ENCODE results near the gene PCBP4.
A peak's percentile ranks its signal among the peaks of the same experiment; 100 is the strongest.
"Not testable (repeated sequence)": the region's sequence is repeated elsewhere in the genome, so short reads cannot be mapped to it uniquely, and the experiment has no call there.

Gene PCBP4

DNA sequence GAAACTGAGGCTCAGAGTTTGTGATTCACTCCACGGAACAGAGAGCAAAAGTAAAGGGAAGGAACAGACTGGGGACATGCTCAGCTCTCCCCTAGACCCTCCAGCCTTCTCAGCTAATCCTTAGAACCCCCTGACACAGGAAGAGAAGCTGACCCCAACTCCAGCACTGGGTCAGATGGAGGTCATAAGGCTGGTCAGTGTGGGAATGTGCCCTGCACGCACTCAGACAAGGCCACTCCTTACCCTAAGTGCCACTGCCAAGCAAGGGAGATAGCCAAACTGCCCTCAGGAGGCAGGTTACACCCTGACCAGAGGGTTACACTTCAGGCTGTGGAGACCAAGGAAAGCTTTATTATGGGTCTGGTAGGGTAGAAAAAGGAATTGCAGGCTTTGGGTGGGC lies 27.3 kb upstream of the PCBP4 start:
- DNase-seq (ENCODE audit: low read depth in 4 of 4, low spot score in 1 of 4) = no peak

DNA sequence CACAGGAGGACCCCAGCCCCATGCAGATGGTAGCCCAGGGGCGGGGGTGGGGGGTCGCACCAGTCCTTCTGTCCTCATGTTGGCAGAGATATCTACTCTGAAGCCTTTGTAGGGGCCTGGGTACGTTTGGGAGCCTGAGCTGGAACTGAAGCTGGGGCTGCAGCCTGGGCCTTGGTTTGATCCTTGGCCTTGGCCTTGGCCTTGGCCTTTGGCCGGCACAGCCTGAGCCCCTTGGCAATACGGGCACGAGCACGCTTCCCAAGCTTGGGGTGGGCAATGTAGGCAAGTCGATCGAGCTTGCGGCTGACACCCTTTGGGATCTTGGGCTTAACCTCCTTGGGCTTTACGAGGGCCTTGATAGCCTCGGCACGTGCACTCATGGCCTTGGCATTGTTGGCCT lies 26.4 kb upstream of the PCBP4 start:
- DNase-seq (ENCODE audit: low read depth in 4 of 4, low spot score in 1 of 4) = not testable (repeated sequence)

DNA sequence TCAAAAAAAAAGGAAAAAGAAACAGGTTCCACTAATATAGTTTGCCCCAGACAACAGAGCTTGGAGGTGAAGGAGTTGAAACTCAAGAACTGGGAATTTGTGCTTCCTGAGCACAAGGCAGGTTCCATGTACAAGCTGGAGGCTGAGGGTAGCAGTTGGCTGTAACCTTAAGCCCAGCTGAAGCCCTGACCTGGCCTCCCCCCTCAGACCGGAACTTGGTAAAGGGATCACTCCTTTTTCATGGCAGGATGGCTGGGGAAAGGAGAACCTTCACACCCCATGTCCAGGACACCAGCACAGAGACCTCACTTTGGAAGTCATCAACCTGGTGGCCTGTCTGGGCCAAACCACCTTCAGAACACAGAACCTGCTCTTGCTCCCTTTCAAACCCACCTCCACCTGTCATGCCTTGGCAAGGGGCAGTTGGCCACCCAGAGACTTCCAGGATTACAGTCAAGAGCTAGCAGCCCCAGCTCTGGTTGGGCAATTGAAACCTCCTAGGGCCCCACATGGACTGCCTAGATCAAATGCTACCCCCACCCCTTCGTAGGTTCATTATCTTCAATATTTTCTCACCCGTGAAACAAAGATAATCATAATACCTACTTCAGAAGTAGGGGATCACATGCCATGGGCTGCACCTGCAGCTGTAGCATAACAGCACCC lies 24.9 kb upstream of the PCBP4 start:
- DNase-seq (ENCODE audit: low read depth in 4 of 4, low spot score in 1 of 4) = no peak

DNA sequence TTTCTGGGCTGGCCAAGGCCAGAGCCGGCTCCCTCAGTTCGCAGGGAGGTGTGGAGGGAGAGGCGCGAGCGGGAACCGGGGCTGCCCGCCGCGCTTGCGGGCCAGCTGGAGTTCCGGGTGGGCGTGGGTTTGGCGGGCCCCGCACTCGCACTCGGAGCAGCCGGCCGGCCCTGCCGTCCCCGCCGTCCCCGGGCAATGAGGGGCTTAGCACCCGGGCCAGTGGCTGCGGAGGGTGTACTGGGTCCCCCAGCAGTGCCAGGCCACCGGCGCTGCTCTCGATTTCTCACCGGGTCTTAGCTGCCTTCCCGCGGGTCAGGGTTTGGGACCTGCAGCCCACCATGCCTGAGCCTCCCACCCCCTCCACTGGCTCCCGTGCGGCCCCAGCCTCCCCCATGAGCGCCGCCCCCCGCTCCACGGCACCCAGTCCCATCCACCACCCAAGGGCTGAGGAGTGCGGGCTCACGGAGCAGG lies 23.3 kb upstream of the PCBP4 start:
- DNase-seq (ENCODE audit: low read depth in 4 of 4, low spot score in 1 of 4) = not testable (repeated sequence)

DNA sequence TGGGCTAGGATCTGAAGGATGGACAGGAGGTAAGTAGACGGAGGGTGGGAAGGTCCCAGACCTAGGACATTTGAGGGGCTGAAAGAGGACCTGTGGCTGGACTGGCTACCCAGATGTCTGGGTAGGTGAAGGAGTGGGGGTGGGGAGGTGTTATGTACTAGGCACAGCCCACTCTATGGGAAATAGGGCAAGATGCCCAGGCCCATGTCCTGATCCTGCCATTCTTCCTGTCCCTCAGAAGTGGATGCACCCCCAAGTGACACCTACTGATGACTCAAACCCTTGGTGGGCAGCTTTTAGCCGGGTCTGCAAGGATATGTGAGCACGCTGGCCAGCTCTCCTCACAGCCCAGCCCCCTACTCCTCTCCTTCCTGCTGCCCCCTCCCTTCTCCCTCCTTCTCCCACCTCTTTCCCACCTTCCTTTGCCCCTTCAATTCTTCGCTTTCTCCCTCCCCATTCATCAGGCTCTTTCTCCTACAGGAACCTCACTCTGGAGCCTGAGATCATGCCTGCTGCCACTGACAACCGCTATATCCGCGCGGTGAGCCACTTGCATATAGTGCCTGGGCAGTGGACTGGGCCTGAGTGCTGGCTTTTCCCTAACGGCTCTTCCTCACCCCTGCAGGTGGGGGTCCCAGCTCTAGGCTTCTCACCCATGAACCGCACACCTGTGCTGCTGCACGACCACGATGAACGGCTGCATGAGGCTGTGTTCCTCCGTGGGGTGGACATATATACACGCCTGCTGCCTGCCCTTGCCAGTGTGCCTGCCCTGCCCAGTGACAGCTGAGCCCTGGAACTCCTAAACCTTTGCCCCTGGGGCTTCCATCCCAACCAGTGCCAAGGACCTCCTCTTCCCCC lies 21.3 kb upstream of the PCBP4 start:
- DNase-seq (ENCODE audit: low read depth in 4 of 4, low spot score in 1 of 4) = no peak

DNA sequence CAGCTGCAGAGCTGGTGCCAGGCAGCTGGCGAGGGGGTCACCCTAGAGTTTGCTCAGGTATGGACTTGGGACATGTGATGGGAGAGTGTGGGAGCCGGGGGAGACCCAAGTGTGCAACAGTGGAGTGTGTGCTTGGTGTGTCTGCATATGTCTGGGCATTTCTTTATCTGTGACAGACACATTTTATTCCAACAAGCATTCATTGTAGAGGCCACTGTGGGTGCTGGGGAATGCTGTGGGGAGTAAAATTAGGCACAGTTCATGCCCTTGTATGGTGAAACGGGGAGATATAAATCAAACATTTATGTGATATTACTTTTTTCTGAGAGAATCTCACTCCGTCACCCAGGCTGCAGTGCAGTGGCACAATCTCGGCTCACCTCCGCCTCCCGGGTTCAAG lies 20.3 kb upstream of the PCBP4 start:
- DNase-seq (ENCODE audit: low read depth in 4 of 4, low spot score in 1 of 4) = no peak

DNA sequence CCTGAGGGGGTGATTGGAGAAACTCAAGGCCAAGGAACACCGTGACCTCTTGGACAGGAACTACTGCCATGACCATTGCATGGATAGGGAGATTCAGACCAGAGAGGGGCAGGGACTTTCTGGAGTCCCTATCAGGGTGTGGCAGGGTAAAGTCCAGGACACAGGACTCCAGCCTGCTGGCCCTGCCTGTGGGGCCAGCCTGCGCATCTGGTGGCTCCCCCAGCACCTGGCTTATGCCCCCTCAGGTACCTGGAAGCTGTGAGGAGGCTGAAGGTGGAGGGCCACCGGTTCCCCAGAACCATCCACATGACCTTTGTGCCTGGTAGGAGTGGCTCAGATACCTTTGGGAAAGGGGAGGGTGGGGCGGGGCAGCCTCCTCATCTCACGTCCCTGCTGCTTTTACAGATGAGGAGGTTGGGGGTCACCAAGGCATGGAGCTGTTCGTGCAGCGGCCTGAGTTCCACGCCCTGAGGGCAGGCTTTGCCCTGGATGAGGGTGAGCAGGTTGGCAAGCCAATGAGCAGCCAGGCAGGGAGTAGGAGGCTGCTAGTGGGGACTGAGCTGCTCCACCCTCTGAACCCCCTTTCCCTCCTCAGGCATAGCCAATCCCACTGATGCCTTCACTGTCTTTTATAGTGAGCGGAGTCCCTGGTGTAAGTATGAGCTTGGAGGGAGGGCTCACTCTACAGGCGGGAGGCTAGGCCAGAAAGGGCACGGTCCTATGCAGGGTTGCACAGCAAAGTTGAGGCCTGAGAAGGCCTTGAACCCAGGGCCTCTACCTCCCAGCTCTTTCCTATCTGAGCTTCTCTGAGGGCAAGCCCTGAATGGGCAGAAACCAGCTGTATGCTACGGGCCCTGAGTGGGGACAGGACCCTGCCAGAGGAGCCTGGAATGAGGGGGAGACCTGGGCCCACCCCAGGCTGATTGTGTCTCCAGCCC lies 19.0 kb upstream of the PCBP4 start:
- DNase-seq (ENCODE audit: low read depth in 4 of 4, low spot score in 1 of 4) = no peak

DNA sequence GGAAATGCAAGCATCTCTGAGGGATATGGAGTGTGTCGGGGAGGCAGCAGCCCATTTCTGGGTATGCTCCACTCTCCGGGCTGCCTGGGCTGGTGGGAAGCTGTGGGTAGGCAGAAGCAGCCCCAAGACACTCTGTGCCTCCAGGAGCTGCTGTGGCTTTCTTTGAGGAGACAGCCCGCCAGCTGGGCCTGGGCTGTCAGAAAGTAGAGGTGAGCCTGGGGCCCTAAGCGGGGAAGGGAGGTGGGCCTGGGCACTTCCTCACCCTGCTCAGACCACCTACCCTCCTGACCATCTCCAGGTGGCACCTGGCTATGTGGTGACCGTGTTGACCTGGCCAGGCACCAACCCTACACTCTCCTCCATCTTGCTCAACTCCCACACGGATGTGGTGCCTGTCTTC lies 17.8 kb upstream of the PCBP4 start:
- no peak for DNase-seq (ENCODE audit: low read depth in 4 of 4, low spot score in 1 of 4)

DNA sequence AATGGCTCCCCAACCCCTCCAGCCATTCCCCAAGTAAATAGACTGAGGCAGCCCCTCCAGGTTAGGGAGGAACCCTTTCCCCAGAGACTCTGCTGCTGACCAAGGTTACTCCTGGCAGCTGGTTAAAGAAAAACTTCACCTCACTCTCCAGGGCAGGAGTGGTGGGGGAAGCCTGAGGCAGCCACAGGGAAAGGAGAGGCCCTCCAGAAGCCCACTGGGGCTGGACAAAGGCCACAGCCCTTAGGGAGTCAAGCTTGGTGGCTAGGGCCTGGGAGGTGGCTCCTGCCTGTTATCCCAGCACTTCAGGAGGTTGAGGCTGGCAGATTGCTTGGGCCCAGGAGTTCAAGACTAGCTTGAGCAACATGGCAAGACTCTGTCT lies 17.0 kb upstream of the PCBP4 start:
- DNase-seq (ENCODE audit: low read depth in 4 of 4, low spot score in 1 of 4) = no peak

DNA sequence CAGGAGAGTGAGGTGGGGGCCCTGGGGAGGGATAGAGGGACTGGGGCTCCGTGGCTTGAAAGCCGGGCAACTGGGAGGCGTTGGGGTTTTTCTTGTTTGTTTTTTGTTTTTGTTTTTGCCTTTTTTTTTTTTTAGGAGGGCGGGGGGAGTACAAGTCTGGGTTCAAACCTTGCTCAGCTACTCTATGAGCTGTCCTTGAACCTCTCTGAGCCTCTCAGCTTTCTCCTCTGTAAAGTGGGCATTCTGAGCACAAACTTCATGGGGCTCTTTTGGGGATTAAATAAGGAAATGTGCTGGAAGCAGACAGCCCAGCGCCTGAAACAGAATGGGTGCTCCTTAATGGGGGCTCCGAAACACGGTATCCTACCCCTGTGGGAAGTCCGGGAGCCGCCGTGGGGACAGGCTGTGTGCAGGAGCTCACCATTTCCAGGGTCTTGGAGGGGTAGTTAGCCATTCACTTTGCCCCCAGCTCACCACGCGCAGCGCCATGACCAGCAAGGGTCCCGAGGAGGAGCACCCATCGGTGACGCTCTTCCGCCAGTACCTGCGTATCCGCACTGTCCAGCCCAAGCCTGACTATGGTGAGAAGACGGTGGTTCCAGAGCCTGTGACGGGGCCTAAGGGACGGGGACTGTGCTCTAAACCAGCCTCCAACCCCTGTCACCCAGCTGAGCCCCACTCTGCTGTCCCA lies 16.5 kb upstream of the PCBP4 start:
- DNase-seq (ENCODE audit: low read depth in 4 of 4, low spot score in 1 of 4) = no peak

DNA sequence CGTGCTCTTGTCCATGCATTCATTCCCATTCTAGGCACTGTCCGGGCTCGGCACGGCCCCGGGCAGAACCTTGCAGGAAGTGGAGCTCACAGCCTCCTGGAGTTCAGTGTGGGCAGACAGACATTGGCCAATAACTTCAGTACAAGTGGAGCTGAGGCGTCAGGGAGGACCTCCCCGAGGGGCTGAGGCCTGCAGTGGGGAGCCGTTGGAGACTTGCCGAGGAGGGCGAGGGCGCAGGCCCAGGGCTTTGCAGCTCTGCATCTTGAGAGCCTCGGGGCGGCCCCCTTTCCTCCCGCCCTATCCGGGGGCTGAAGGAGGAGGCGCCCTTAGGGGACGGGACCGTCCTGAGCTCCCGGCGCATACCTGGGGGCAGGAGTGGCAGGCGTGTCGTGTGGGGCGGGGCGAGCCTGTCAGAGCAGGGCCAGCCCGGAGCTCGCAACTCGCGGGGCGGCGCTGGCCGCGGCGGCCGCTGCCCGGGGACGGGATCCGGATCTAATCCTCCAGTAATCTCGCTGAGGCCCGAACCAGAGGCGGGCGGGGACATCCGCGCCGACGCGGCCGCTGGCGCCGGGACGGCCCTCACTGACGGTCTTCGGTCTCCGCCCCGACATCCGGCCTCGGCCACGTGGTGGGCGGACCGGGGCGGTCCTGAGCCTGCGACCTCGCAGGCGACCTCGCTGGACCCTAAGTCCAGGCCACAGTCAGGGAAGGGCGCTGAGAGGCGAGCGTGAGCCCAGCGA lies 15.8 kb upstream of the PCBP4 start, which contains the start of gene ACY1:
ACY1 (plus strand) TSS at position 698 of the 740 bp plus-strand sequence. CDS start 530 bp downstream, outside the sequence.
- DNase-seq (ENCODE audit: low read depth in 4 of 4, low spot score in 1 of 4) = peak in 3 of 4 experiments; percentile 61 to 84 (median 72)

DNA sequence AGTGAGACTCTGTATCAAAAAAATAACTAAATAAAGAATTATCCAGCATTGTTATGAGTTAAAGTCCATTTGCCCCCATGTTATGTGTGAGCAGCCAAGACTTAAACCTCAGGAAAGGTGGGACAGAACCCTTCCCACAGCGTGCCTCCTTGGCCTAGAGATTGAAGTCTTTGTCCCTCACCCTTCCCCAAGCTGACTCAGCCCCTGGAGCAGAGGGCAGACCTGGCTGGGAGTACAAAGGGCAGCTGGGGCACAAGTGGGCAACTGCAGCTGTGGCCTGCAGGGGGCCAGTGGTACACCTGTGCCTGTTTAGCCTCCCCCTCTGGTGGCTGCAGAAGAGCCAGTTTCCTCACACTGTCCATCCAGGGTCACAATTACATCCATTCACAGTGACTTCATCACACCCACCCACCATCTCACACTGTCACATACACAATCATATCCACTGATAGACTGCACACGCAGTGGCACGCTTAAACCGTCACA lies 15.1 kb upstream of the PCBP4 start:
- no peak for DNase-seq (ENCODE audit: low read depth in 4 of 4, low spot score in 1 of 4)

DNA sequence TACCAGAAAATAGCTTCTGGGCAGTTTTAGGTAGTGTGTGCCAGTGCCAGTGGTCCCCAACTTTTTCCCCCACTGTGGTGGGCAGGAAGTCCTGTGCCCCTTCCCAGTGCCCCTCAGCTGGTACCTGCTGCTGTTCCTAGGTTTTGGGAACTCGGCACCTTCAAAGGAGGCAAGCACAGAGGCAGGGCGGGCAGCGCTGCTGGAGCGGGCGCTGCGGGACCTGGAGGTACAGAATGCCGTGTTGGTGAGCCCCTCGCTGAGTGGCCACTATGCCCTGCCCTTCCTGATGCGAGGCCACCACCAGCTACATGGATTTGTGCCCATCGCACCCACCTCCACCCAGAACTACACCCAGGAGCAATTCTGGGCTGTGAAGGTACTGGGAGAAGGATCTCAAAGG lies 13.0 kb upstream of the PCBP4 start:
- DNase-seq (ENCODE audit: low read depth in 4 of 4, low spot score in 1 of 4) = no peak

DNA sequence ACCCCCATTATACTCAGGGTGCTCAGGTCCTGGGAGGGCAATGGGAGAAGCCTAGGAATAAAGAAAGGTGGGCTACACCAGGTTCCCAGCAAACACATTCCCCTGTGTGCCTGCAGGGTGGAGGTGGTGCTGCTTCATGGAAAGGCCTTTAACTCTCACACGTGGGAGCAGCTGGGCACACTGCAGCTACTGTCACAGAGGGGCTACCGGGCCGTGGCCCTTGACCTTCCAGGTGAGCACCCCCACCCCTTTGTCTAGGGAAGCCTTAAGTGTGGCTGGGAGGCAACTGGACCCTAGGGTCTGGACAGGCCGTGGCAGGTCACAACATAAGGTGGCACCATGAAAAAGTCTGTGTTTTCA lies 10.9 kb upstream of the PCBP4 start:
- no peak for DNase-seq (ENCODE audit: low read depth in 4 of 4, low spot score in 1 of 4)

DNA sequence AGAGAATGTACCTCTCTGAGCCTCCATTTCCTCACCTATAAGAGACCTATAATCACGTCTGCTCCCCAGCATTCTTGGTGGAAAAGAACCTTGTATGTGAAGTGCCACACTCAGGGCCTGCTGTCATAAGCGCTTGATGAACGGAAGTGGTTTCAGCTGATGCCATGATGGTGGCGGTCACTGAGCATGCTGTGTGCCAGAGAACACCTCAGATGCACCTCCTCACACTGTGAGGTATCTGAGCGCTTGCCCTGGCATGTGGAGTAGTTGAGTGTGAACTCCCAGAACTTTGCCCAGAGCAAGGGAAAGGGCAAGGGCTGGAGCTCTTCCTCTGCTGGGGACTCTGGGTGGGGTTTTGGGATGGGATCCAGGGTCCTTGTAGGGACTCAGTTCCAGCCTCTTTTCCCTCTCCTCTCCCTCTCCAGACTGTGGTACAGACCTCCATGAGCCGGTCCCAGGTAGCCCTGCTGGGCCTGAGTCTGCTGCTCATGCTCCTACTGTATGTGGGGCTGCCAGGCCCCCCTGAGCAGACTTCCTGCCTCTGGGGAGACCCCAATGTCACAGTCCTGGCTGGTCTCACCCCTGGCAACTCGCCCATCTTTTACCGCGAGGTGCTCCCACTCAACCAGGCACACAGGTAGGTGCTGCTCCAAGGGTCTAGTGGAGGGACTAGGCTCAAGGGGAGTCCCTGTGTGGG lies 10.3 kb upstream of the PCBP4 start:
- no peak for DNase-seq (ENCODE audit: low read depth in 4 of 4, low spot score in 1 of 4)

DNA sequence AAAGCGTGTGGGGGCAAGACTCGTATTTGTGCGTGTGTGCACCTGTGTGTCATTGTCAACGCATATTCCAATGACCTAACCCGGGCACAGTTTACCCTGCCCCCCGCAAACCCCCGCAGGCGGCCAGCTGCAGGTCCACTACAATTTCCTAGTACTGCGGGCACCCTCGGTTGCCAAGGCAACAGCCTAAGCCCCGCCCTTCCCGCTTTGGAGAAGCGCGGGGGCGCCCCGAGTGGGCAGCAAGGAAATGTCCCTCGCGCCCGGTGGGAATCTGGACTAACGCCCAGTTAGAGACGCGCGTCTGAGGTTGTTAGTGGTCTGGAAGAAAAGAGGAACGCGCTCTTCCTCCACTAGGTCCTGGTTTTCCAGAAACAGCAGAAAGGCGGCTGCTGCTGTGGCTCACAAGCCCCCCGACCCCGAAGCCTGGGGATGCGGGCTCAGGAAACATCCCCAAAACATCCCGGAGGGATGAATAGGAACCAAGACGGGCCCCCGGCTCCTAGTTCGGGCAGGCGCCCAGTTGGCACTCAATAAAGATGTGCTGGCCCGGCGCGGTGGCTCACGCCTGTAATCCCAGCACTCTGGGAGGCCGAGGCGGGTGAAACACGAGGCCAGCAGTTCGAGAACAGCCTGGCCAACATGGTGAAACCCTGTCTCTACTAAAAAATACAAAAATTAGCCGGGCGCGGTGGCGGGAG lies 8.7 kb upstream of the PCBP4 start:
- no peak for DNase-seq (ENCODE audit: low read depth in 4 of 4, low spot score in 1 of 4)

DNA sequence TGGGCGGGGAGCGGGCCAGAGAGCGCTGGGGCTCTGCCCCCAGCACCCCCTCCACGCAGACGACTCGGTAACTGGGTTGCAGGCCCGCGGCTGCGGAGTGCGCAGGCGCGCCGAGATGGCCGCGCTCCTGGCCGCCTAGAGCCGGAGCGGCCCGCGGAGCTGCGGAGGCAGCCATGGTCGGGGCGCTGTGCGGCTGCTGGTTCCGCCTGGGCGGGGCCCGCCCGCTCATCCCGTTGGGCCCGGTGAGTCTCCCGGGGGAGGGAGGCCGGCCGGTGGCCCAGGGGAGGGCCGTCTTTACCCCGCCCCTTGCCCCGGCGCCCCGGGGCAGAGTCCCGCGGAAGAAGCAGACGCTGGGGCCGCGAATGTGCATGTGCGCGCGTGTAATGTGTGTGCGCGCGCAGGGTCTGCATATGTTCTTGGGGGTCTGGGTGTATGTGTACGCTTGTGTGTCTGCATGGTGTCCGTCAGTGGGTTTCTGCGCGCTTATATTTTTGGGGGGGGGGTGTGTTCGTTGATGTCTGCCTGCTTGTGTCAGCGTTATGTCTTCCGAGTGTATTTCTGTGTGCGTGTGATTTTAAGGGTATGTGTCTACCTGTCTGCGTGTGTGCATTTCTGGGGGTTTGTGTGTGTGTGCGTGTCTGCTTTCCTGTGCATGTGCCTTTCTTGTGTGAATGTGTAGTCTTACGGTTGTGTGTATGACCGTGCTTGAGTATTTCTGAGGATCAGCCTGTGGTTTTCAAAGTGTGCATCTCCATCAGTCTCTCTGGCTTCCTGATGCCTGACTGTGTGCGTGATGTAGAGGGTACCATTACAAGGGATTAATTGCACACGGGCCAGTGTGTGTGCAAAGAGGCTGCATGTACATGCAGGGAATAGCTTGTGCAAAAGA lies 8.0 kb upstream of the PCBP4 start, which contains the start of gene ABHD14A:
ABHD14A (plus strand) TSS at position 102 of the 889 bp plus-strand sequence; CDS start at position 174, 72 bp downstream.
- DNase-seq (ENCODE audit: low read depth in 4 of 4, low spot score in 1 of 4) = peak; percentile 43 to 58 (median 48)

Data from stimulated activated CD4-positive, alpha-beta T cell treated with anti-CD3 and anti-CD28 coated beads, Interleukin-1b, Interleukin-23, amount 100 ng/mL, for 24 hours (primary cell).